ENCODE measurements around the gene DAB1. TPM values are rescaled to one million over a fixed set of nuclear protein-coding genes. Genes with fewer than 3 reads are reported as not detected.

DAB1 gene
- total RNA-seq, 1 donor from 2014 or later: 0.27 TPM

GRCh38 chr1:57340334-57341070 lies 83.4 kb downstream of the DAB1 start:
- Mint-ChIP-seq H3K27ac (ENCODE audit: unreplicated experiment) (no peak overlapping the region), H3K4me1 (ENCODE audit: unreplicated experiment) (no peaks in the 10 kb centered on the region), H3K4me3 (ENCODE audit: unreplicated experiment) (no peak overlapping the region), H3K36me3 (ENCODE audit: unreplicated experiment) (no peaks in the 10 kb centered on the region), H3K9me3 (ENCODE audit: unreplicated experiment) (no peaks in the 10 kb centered on the region), H3K27me3 (ENCODE audit: unreplicated experiment) (peaks cover 11% of the 10 kb centered on the region)
- DNase-seq (ENCODE audit: extremely low spot score, unreplicated experiment): no peak
- no peak for TF ChIP-seq CTCF (IDR thresholded peaks at IDR 0.05)

- peaks cover 6% of the 10 kb centered on the region for H3K9me3 Mint-ChIP-seq (ENCODE audit: unreplicated experiment)
- DNase-seq (ENCODE audit: extremely low spot score, unreplicated experiment): no peak
- no peak overlapping the region for H3K4me3 Mint-ChIP-seq (ENCODE audit: unreplicated experiment)
- H3K27me3 Mint-ChIP-seq (ENCODE audit: unreplicated experiment): peaks cover 15% of the 10 kb centered on the region
- no peak for TF ChIP-seq CTCF (IDR thresholded peaks at IDR 0.05)
- H3K27ac Mint-ChIP-seq (ENCODE audit: unreplicated experiment): no peak overlapping the region
- H3K36me3 Mint-ChIP-seq (ENCODE audit: unreplicated experiment): no peaks in the 10 kb centered on the region
- H3K4me1 Mint-ChIP-seq (ENCODE audit: unreplicated experiment): no peaks in the 10 kb centered on the region
Observed at GRCh38 chr1:57337623-57338022, 86.2 kb downstream of the DAB1 start.

GRCh38 chr1:57336793-57337192 lies 87.1 kb downstream of the DAB1 start:
- Mint-ChIP-seq H3K36me3 (ENCODE audit: unreplicated experiment) (no peaks in the 10 kb centered on the region), H3K27ac (ENCODE audit: unreplicated experiment) (no peak overlapping the region), H3K9me3 (ENCODE audit: unreplicated experiment) (peaks cover 7% of the 10 kb centered on the region), H3K4me1 (ENCODE audit: unreplicated experiment) (no peaks in the 10 kb centered on the region), H3K4me3 (ENCODE audit: unreplicated experiment) (no peak overlapping the region), H3K27me3 (ENCODE audit: unreplicated experiment) (peaks cover 15% of the 10 kb centered on the region)
- no peak for TF ChIP-seq CTCF (IDR thresholded peaks at IDR 0.05)
- no peak for DNase-seq (ENCODE audit: extremely low spot score, unreplicated experiment)

GRCh38 chr1:57331620-57332019 lies 92.2 kb downstream of the DAB1 start:
- Mint-ChIP-seq H3K27ac (ENCODE audit: unreplicated experiment) (no peak overlapping the region), H3K4me1 (ENCODE audit: unreplicated experiment) (no peaks in the 10 kb centered on the region), H3K4me3 (ENCODE audit: unreplicated experiment) (no peak overlapping the region), H3K36me3 (ENCODE audit: unreplicated experiment) (no peaks in the 10 kb centered on the region), H3K9me3 (ENCODE audit: unreplicated experiment) (peaks cover 7% of the 10 kb centered on the region), H3K27me3 (ENCODE audit: unreplicated experiment) (peaks cover 7% of the 10 kb centered on the region)
- no peak for TF ChIP-seq CTCF (IDR thresholded peaks at IDR 0.05)
- no peak for DNase-seq (ENCODE audit: extremely low spot score, unreplicated experiment)

- no peak for DNase-seq (ENCODE audit: extremely low spot score, unreplicated experiment)
- H3K4me3 Mint-ChIP-seq (ENCODE audit: unreplicated experiment): no peak overlapping the region
- H3K4me1 Mint-ChIP-seq (ENCODE audit: unreplicated experiment): no peaks in the 10 kb centered on the region
- peaks cover 7% of the 10 kb centered on the region for H3K27me3 Mint-ChIP-seq (ENCODE audit: unreplicated experiment)
- H3K27ac Mint-ChIP-seq (ENCODE audit: unreplicated experiment): no peak overlapping the region
- no peaks in the 10 kb centered on the region for H3K36me3 Mint-ChIP-seq (ENCODE audit: unreplicated experiment)
- no peak for TF ChIP-seq CTCF (IDR thresholded peaks at IDR 0.05)
- peaks cover 7% of the 10 kb centered on the region for H3K9me3 Mint-ChIP-seq (ENCODE audit: unreplicated experiment)
Observed at GRCh38 chr1:57329937-57330336, 93.9 kb downstream of the DAB1 start.

Data from osteocyte (in vitro differentiated cells).